T-helper 1 cell (primary cell): Measurements from ENCODE around the gene OSBPL2.

Source experiments
- DNase-seq, 5 donors: peaks; one replicate each; pipeline ENCODE4 v3.0.0-alpha.2; 2012 to 2020

The OSBPL2 gene

GRCh38 chr20:62222972-62223371 is 15.3 kb upstream of the OSBPL2 start:
- DNase-seq: no peak

GRCh38 chr20:62223571-62223970 is 14.8 kb upstream of the OSBPL2 start:
- DNase-seq: no peak

- DNase-seq: no peak
Measured at GRCh38 chr20:62224113-62224855, 14.0 kb upstream of the OSBPL2 start.

GRCh38 chr20:62225026-62225425 is 13.3 kb upstream of the OSBPL2 start:
- no peak for DNase-seq

GRCh38 chr20:62225820-62226635 is 12.3 kb upstream of the OSBPL2 start:
- DNase-seq: no peak

- DNase-seq: no peak
Measured at GRCh38 chr20:62226707-62227590, 11.4 kb upstream of the OSBPL2 start.

GRCh38 chr20:62227591-62227976 is 10.7 kb upstream of the OSBPL2 start:
- DNase-seq: no peak

- DNase-seq: no peak
Measured at GRCh38 chr20:62227977-62228958, 10.1 kb upstream of the OSBPL2 start.

GRCh38 chr20:62228982-62229545 is 9.3 kb upstream of the OSBPL2 start:
- DNase-seq: no peak

GRCh38 chr20:62229667-62230066 is 8.7 kb upstream of the OSBPL2 start:
- no peak for DNase-seq

GRCh38 chr20:62230276-62230675 is 8.0 kb upstream of the OSBPL2 start:
- no peak for DNase-seq

GRCh38 chr20:62230696-62231095 is 7.6 kb upstream of the OSBPL2 start:
- no peak for DNase-seq

- no peak for DNase-seq
Measured at GRCh38 chr20:62231292-62231691, 7.0 kb upstream of the OSBPL2 start.

GRCh38 chr20:62232194-62232593 is 6.1 kb upstream of the OSBPL2 start:
- DNase-seq: no peak

GRCh38 chr20:62232770-62233645 is 5.3 kb upstream of the OSBPL2 start:
- DNase-seq: no peak

GRCh38 chr20:62233684-62234083 is 4.6 kb upstream of the OSBPL2 start:
- DNase-seq: no peak

- DNase-seq: no peak
Measured at GRCh38 chr20:62234339-62234738, 4.0 kb upstream of the OSBPL2 start.

- DNase-seq: no peak
Measured at GRCh38 chr20:62235001-62235776, 3.1 kb upstream of the OSBPL2 start.

- DNase-seq: no peak
Measured at GRCh38 chr20:62235777-62236157, 2.6 kb upstream of the OSBPL2 start.

- no peak for DNase-seq
Measured at GRCh38 chr20:62236200-62236599, 2.1 kb upstream of the OSBPL2 start.
